Esophagus muscularis mucosa (tissue), 4 donors: ENCODE data around the gene WASHC3. TPM values are rescaled to one million over a fixed set of nuclear protein-coding genes. Genes with fewer than 3 reads are reported as not detected.
A peak's percentile ranks its signal among the peaks of the same experiment; 100 is the strongest.

Experiments used
- DNase-seq: peaks from one replicate; pipeline ENCODE4 v3.0.0-alpha.2; 2017; ENCODE audit errors: extremely low spot score
- H3K27ac ChIP-seq, 4 donors: fragments of 200-600 bp; sonication (generic); replicated peaks in 1 of 4; 1 replicate in 3 of 4; 2 replicates in 1 of 4; pipeline ENCODE4 v1.5.1; 2016 to 2019; ENCODE audit warnings: mild to moderate bottlenecking in 1 of 4
- H3K27me3 ChIP-seq, 4 donors: fragments of 200-600 bp; sonication (generic); one replicate each; pipeline versions ENCODE4 v1.5.1 to v1.6.0; 2016 to 2019
- H3K36me3 ChIP-seq, 4 donors: fragments of 200-600 bp; sonication (generic); one replicate each; pipeline ENCODE4 v1.5.1; 2016 to 2019
- H3K4me1 ChIP-seq, 4 donors: fragments of 200-600 bp; sonication (generic); one replicate each; pipeline ENCODE4 v1.5.1; 2016 to 2019
- H3K4me3 ChIP-seq, 4 donors: fragments of 200-600 bp; sonication (generic); 1 replicate in 2 of 4; 2 replicates in 2 of 4; pipeline ENCODE4 v1.5.1; 2016 to 2019; ENCODE audit warnings: mild to moderate bottlenecking in 4 of 4, moderate library complexity in 1 of 4
- H3K9me3 ChIP-seq, 4 donors: fragments of 200-600 bp; sonication (generic); 1 replicate in 3 of 4; 2 replicates in 1 of 4; pipeline ENCODE4 v1.5.1; 2016 to 2019
- EP300 ChIP-seq: sonication (generic); formaldehyde crosslinking; IDR thresholded peaks from one replicate; pipeline ENCODE4 v1.6.1; 2017; ENCODE audit warnings: antibody characterized with exemption
- POLR2A ChIP-seq: fragments of 450-650 bp; IDR thresholded peaks from one replicate; pipeline ENCODE4 v1.6.1; 2017; ENCODE audit warnings: antibody characterized with exemption, moderate library complexity, mild to moderate bottlenecking, low read depth
- POLR2AphosphoS5 ChIP-seq, 2 donors: sonication (generic); formaldehyde crosslinking; IDR thresholded peaks; one replicate each; pipeline ENCODE4 v1.6.1; 2017; ENCODE audit warnings: antibody characterized with exemption in 2 of 2
- WGBS: methylation state at CpG from one replicate; pipeline ENCODE4 v1.1.5; 2018; 5-methylcytosine and 5-hydroxymethylcytosine counted together
- intact Hi-C: fragments of 100-400 bp; cut with DNase I; formaldehyde crosslinking; loops from one replicate; pipeline ENCODE4 v1.15.1; 2023
- total RNA-seq, 4 donors: library from RNA; depleted of rRNA; stranded (reverse); fragments of >200 nt; gene quantifications; one replicate each; pipeline versions ENCODE4 v1.1.0 to v1.2.1, GENCODE V29; 2016
- TF ChIP-seq, protein P1 (sequence below), 3 experiments: fragments of 200-600 bp in 2 of 3; fragments of 450-650 bp in 1 of 3; sonication (generic) in 2 of 3; IDR thresholded peaks; one replicate each; pipeline ENCODE4 v1.5.1; 2017 to 2019; ENCODE audit warnings: antibody characterized with exemption in 3 of 3, mild to moderate bottlenecking in 2 of 3, moderate library complexity in 1 of 3

The WASHC3 gene
- total RNA-seq, 4 donors from 2014 or later: 85.7 to 101 (median 86.8) TPM

DNA sequence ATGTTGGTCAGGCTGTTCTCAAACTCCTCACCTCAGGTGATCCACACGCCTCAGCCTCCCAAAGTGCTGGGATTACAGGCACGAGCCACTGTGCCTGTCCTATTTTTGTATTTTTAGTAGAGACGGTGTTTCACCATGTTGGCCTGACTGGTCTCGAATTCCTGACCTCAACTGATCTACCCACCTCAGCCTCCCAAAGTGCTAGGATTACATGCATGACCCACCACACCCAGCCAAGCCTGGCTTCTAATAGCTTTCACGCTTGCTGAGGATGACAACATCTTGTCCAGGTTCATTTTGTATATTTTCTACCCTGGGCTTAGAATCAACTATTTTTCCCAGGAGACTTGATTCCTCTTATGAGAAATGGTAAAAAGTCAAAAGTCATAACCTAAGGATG, 64.7 kb downstream of the WASHC3 start:
- Histone ChIP-seq H3K4me1 (no peaks in the 10 kb centered on the region), H3K4me3 (no peak overlapping the region), H3K27ac (no peak overlapping the region), H3K27me3 (no peaks in the 10 kb centered on the region), H3K9me3 (no peaks in the 10 kb centered on the region), H3K36me3 (no peaks in the 10 kb centered on the region)
- 88% methylated on average over 5 of the region's 5 CpGs for WGBS
- intact Hi-C loops: no loop called here
- no peak for TF ChIP-seq POLR2A
- TF ChIP-seq, protein P1, sequence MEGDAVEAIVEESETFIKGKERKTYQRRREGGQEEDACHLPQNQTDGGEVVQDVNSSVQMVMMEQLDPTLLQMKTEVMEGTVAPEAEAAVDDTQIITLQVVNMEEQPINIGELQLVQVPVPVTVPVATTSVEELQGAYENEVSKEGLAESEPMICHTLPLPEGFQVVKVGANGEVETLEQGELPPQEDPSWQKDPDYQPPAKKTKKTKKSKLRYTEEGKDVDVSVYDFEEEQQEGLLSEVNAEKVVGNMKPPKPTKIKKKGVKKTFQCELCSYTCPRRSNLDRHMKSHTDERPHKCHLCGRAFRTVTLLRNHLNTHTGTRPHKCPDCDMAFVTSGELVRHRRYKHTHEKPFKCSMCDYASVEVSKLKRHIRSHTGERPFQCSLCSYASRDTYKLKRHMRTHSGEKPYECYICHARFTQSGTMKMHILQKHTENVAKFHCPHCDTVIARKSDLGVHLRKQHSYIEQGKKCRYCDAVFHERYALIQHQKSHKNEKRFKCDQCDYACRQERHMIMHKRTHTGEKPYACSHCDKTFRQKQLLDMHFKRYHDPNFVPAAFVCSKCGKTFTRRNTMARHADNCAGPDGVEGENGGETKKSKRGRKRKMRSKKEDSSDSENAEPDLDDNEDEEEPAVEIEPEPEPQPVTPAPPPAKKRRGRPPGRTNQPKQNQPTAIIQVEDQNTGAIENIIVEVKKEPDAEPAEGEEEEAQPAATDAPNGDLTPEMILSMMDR (IDR thresholded peaks at IDR 0.05): no peak
- TF ChIP-seq EP300: no peak
- TF ChIP-seq POLR2AphosphoS5 (IDR thresholded peaks at IDR 0.05): no peak
- DNase-seq: no peak

DNA sequence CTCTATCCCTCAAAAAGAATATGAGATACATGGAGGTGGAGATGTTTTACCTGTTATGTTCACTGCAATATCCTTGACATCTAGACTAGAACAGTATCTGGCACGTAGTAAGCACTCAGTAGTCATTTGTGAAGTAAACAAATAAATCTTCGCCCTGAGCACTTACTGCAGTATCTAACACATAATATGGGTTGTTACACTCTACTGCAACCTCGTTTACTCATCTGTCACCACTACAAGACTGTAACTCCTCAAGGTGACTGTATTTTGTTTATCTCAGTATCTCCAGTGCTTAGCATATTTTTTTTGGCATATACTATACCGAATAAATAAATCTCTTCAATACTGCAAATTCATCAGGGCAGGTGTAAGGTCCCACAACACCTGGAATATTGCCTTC, 66.1 kb downstream of the WASHC3 start:
- Histone ChIP-seq H3K27ac (no peak overlapping the region), H3K36me3 (no peaks in the 10 kb centered on the region), H3K9me3 (no peaks in the 10 kb centered on the region), H3K27me3 (no peaks in the 10 kb centered on the region), H3K4me3 (no peak overlapping the region), H3K4me1 (no peaks in the 10 kb centered on the region)
- intact Hi-C loops: no loop called here
- no peak for DNase-seq
- TF ChIP-seq EP300 (no peak), POLR2AphosphoS5 (IDR thresholded peaks at IDR 0.05) (no peak), POLR2A (no peak)
- TF ChIP-seq, protein P1 (IDR thresholded peaks at IDR 0.05): no peak
- WGBS: 72% methylated on average over 4 of the region's 4 CpGs

DNA sequence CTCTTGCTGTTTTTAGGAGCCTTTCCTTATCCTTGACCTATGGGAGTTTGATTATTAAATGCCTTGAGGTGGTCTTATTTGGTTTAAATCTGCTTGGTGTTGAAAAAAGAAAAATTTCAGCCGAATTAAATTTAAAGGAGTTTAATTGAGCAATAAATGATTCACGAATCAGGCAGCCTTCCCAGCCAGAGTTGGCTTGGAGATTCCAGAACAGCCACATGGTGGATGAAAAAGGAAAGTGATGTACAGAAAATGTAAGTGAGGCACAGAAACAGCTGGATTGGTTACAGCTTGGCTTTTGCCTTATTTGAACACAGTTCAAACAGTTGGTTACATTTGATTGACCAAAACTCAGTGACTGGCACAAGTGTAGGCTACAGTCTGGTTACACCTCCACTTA, 69.7 kb downstream of the WASHC3 start:
- no peaks in the 10 kb centered on the region for H3K36me3 ChIP-seq
- no peak for TF ChIP-seq POLR2A
- no peak for TF ChIP-seq EP300
- no peak for TF ChIP-seq POLR2AphosphoS5 (IDR thresholded peaks at IDR 0.05)
- TF ChIP-seq, protein P1 (IDR thresholded peaks at IDR 0.05): no peak
- no peak for DNase-seq
- H3K4me1 ChIP-seq: no peaks in the 10 kb centered on the region
- WGBS: 76% methylated on average over 2 of the region's 2 CpGs
- H3K27me3 ChIP-seq: no peaks in the 10 kb centered on the region
- intact Hi-C loops: no loop called here
- no peak overlapping the region for H3K4me3 ChIP-seq
- H3K27ac ChIP-seq: no peak overlapping the region
- H3K9me3 ChIP-seq: no peaks in the 10 kb centered on the region

DNA sequence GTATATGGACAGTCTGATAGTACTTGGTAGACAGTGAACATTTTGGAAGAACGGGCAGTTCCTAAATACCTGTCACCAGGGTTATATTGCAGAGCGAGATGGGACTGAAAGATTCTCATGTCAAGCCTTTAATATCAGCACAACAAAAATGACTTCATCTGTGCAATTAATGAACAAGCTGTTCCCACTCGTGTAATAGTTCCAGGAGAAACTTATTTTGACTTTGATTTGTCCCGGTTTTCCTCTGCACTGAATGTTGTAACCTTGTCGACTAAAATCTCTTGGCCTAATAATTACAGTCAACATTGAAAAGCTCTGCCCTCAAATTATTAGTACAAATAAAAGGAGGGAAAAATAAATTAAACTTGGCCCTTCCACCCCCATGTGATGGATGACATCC, 79.5 kb downstream of the WASHC3 start:
- Histone ChIP-seq H3K4me3 (no peak overlapping the region), H3K9me3 (no peaks in the 10 kb centered on the region), H3K4me1 (peaks cover 0 to 16% (median 13%) of the 10 kb centered on the region in 4 donors), H3K27ac (peak overlapping the region; percentile 20 to 56 (median 36)), H3K36me3 (no peaks in the 10 kb centered on the region), H3K27me3 (no peaks in the 10 kb centered on the region)
- TF ChIP-seq, protein P1 (IDR thresholded peaks at IDR 0.05): no peak
- TF ChIP-seq POLR2A (no peak), POLR2AphosphoS5 (IDR thresholded peaks at IDR 0.05) (peak in 1 of 2 donors; percentile 13), EP300 (no peak)
- intact Hi-C loops: no loop called here
- 50% methylated on average over 5 of the region's 5 CpGs for WGBS
- DNase-seq: no peak

DNA sequence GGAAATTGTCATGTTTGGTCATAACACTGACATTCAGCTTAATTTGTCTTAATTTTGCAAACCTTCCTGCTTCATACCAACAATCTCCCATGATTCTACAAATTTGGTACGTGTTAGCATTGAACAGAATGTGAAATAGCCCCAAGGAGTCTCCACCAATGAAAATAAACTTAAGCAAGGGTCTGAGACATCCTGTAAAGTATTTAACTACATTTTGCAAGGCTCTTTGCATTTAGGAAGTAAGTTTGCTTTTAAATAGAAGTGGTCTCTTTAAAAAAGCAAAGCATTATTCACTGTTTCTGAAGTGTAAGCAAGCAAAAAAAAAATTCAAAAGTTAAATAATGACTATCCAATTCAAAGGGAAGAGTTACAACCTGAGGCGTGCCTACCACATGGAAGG, 79.9 kb downstream of the WASHC3 start:
- Histone ChIP-seq H3K36me3 (no peaks in the 10 kb centered on the region), H3K4me1 (peaks cover 0 to 16% (median 13%) of the 10 kb centered on the region in 4 donors), H3K4me3 (no peak overlapping the region), H3K9me3 (no peaks in the 10 kb centered on the region), H3K27ac (peak overlapping the region; percentile 20 to 56 (median 36)), H3K27me3 (no peaks in the 10 kb centered on the region)
- no peak for DNase-seq
- intact Hi-C loops: no loop called here
- WGBS: 60% methylated on average over 2 of the region's 2 CpGs
- TF ChIP-seq, protein P1 (IDR thresholded peaks at IDR 0.05): no peak
- TF ChIP-seq POLR2AphosphoS5 (IDR thresholded peaks at IDR 0.05): no peak
- TF ChIP-seq EP300: no peak
- TF ChIP-seq POLR2A: no peak
